Astrocyte of the spinal cord (primary cell): ENCODE measurements around the gene FFAR4.
A peak's percentile ranks its signal among the peaks of the same experiment; 100 is the strongest.

Experiments used
- DNase-seq: peaks from one replicate; pipeline ENCODE4 v3.0.0; 2011; ENCODE audit warnings: low read depth, low spot score
- H3K4me3 ChIP-seq: 2 replicates; pipeline ENCODE4 v1.5.1; 2011; ENCODE audit warnings: low read depth, mild to moderate bottlenecking, low read length, moderate library complexity
- in situ Hi-C: cut with HindIII; loops from 2 replicates; pipeline ENCODE4 v1.10.0; 2017; ENCODE audit warnings: low sequenced_read_pairs
- TF ChIP-seq, protein P1 (sequence below): IDR thresholded peaks from 2 replicates; pipeline ENCODE4 v1.5.1; 2012; ENCODE audit warnings: low read depth, mild to moderate bottlenecking, low read length, inconsistent platforms

The FFAR4 gene

DNA sequence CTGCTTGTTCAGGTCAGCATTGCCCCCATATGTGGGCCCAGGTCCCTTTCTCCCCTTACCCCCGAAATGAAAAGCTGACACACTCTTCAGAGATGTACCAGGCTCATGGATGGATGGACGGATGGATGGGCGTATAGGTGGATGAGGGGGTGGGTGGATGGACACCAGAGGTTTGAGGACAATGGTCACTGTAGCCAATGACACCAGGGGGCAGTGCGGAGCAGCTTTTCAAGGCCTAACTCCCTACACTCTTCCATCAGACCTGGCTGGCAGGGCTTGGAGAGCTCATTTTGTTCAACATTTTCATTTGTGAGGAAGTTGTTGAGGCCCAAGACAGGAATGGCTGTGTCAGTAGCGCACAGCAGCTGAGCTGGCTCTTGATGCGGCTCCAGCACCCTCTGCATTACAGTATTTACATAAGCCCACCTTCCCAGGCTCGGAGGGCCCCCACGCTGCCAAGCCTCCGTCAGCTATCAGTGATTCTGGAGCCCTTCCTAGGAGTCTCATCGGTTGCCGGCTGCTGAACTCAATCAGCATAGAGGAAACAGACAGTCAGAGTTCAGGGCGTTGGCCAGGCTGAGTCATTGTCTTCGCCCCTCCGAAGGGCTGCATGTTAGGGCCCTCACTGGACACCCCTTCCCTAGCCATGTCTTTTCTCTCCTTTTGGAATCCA is 11.6 kb upstream of the FFAR4 start:
- in situ Hi-C loops = no loop called here
- DNase-seq = peak; percentile 37
- no peak overlapping the region for H3K4me3 ChIP-seq
- TF ChIP-seq, protein P1, sequence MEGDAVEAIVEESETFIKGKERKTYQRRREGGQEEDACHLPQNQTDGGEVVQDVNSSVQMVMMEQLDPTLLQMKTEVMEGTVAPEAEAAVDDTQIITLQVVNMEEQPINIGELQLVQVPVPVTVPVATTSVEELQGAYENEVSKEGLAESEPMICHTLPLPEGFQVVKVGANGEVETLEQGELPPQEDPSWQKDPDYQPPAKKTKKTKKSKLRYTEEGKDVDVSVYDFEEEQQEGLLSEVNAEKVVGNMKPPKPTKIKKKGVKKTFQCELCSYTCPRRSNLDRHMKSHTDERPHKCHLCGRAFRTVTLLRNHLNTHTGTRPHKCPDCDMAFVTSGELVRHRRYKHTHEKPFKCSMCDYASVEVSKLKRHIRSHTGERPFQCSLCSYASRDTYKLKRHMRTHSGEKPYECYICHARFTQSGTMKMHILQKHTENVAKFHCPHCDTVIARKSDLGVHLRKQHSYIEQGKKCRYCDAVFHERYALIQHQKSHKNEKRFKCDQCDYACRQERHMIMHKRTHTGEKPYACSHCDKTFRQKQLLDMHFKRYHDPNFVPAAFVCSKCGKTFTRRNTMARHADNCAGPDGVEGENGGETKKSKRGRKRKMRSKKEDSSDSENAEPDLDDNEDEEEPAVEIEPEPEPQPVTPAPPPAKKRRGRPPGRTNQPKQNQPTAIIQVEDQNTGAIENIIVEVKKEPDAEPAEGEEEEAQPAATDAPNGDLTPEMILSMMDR = peak; percentile 81

DNA sequence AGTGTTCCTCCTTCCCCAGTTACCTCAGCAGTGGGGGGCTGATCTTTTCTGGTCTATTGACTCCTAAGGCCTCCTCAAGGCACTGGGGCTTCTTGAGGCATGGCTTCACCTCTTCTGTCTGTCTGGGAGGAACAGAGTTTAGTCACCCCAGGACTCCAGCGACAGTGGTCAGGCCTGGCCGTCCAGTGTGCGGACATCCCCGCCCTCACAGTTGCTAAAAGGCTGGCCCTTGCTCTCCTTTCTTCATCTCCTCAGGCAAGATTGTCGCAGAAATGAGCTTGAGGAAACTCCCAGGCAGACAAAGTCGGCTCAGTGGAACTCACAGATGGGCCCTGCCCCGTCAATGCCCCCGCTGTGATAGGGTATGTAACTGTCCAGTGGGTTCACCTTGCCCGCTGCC is 7.0 kb upstream of the FFAR4 start:
- in situ Hi-C loops = no loop called here
- no peak for DNase-seq

DNA sequence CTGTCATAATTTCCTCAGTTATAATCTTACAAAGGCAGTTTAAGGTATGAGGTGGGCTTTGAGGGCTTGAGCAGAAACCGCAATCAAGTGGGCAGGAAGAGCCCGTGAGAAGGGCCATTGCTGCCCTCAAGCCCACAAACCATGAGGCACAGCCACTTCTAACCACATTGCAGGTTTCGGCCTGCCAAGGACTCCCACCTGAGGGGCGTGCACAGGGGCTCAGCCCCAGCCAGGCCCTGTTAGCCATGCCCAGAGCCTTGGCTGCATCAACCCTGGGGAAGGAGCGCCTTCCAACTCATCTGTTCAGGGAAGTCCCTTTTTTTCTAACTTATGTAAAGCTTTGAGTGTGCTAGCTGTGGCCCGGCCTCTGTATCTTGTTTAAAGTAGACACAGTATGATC is 5.9 kb upstream of the FFAR4 start:
- no peak overlapping the region for H3K4me3 ChIP-seq
- TF ChIP-seq, protein P1 = no peak
- no peak for DNase-seq
- in situ Hi-C loops = no loop called here

More for the DNA sequence above, 7.0 kb upstream of the FFAR4 start:
- no peak overlapping the region for H3K4me3 ChIP-seq
- TF ChIP-seq, protein P1 = no peak

DNA sequence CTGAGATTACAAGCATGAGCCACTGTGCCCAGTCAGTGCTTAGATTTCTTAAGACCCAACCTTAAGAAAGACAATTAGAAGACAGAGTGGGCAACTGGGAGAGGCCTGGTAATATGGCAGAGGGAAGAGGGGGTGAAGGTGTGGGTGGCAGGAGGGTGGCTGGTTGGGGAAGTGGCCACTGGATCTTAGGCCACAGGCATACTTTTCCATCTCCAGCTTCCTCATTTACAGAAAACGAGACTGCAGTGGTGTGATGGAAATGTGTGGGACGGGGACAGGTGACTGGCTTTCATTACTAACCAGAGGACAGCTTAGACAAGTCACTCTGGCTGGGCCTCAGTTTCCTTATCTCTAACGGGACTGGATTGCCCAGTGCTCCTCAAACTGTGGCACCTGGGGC is 1.0 kb upstream of the FFAR4 start:
- DNase-seq = no peak
- TF ChIP-seq, protein P1 = no peak
- in situ Hi-C loops = no loop called here

DNA sequence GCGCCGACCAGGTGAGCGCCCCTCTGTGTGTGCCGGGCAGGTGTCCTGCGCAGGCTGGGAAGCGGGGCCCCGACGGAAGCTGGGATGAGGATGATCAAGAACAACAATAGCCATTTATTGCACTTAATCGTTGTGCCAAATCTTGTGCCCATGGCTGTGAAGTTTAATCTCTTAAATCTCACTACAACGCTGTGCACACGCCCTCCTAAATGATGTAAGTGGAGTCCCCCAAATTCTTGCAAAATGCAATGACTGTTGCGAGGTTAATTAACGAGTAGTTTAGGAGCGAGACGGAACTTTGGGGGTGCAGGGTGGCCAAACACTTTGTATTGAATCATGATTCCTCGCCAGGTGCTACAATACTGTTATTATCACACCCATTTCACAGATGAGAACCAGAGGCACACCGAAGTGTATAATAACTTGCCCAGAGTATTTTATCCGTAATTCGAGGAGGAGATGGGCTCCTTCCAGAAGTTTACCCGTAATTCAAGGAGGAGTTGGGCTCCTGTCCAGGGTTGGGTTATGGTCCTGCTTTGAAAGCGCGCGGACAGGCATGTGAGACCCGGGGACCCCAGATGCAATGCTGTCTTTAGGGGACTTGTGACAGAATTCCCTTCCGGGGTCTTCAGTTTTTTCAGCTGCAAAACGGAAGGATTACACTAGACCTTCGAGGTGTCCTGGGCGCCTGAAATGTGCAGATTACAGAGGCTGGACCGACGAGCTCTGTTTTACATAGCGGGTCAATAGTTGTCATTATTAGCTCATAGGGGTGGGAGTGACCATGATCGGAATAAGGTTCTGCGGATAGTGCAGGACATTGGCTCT is 1.0 kb downstream of the FFAR4 start:
- in situ Hi-C loops = no loop called here
- DNase-seq = no peak
- no peak overlapping the region for H3K4me3 ChIP-seq
- TF ChIP-seq, protein P1 = no peak

More for the DNA sequence above, 1.0 kb upstream of the FFAR4 start:
- no peak overlapping the region for H3K4me3 ChIP-seq

DNA sequence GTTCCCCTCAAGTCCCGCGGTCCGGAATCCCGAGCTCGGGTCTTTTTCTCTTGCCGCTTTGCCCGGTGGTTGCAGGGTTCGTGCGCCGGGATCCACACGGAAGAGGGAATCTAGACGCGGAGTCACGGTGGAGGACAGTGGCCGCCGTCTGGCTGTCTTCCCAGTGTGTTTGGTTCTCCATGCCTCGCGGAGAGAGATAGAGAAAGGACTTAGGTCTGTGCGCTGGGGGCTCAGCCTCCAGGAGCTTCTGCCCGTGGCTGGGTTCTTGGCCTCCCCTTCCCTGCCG is 1.6 kb downstream of the FFAR4 start:
- TF ChIP-seq, protein P1 = no peak
- no peak for DNase-seq
- no peak overlapping the region for H3K4me3 ChIP-seq
- in situ Hi-C loops = no loop called here
